Liver (tissue), 9 donors: ENCODE data around the gene EXOC7. TPM values are rescaled to one million over a fixed set of nuclear protein-coding genes. Genes with fewer than 3 reads are reported as not detected.

Experiments used
- DNase-seq: peaks from one replicate; pipeline ENCODE4 v3.0.0-alpha.2; 2017; ENCODE audit warnings: low spot score
- H3K27ac ChIP-seq, 2 donors: one replicate each; pipeline ENCODE4 v1.7.0; 2013; ENCODE audit warnings: inconsistent platforms in 2 of 2, low read length in 2 of 2, control low read depth in 1 of 2, low read depth in 1 of 2, mild to moderate bottlenecking in 1 of 2
- H3K27me3 ChIP-seq, 4 donors: one replicate each; pipeline versions ENCODE4 v1.6.1 to v1.7.0; 2013; ENCODE audit warnings: low read length in 3 of 4, inconsistent platforms in 1 of 4, mild to moderate bottlenecking in 1 of 4, moderate library complexity in 1 of 4; ENCODE audit not compliant: control insufficient read depth in 4 of 4, insufficient read depth in 4 of 4
- H3K36me3 ChIP-seq, 4 donors: one replicate each; pipeline versions ENCODE4 v1.6.1 to v1.7.0; 2013; ENCODE audit warnings: low read length in 3 of 4, mild to moderate bottlenecking in 3 of 4, low read depth in 1 of 4, moderate library complexity in 1 of 4; ENCODE audit not compliant: control insufficient read depth in 4 of 4, insufficient read depth in 3 of 4
- H3K4me1 ChIP-seq, 4 donors: one replicate each; pipeline versions ENCODE4 v1.6.1 to v1.7.0; 2013; ENCODE audit warnings: low read length in 3 of 4, mild to moderate bottlenecking in 3 of 4, moderate library complexity in 1 of 4; ENCODE audit not compliant: control insufficient read depth in 4 of 4, insufficient read depth in 4 of 4
- H3K4me3 ChIP-seq, 3 donors: one replicate each; pipeline versions ENCODE4 v1.6.1 to v1.7.0; 2013; ENCODE audit warnings: low read length in 3 of 3, control low read depth in 1 of 3, low read depth in 1 of 3, mild to moderate bottlenecking in 1 of 3
- H3K9ac ChIP-seq, 2 donors: one replicate each; pipeline ENCODE4 v1.7.0; 2013; ENCODE audit warnings: low read length in 2 of 2, mild to moderate bottlenecking in 2 of 2, moderate library complexity in 2 of 2, control low read depth in 1 of 2, low read depth in 1 of 2
- H3K9me3 ChIP-seq, 4 donors: one replicate each; pipeline versions ENCODE4 v1.6.1 to v1.7.0; 2013; ENCODE audit warnings: low read length in 3 of 4; ENCODE audit not compliant: control insufficient read depth in 4 of 4
- EGR1 ChIP-seq, 2 donors: IDR thresholded peaks; 2 replicates each; pipeline ENCODE4 v1.6.1; 2016 to 2018; ENCODE audit warnings: antibody characterized with exemption in 2 of 2, low read depth in 2 of 2
- FOXA1 ChIP-seq: IDR thresholded peaks from 2 replicates; pipeline ENCODE4 v1.6.1; 2016; ENCODE audit warnings: antibody characterized with exemption
- FOXA2 ChIP-seq: IDR thresholded peaks from 2 replicates; pipeline ENCODE4 v1.6.1; 2016; ENCODE audit warnings: antibody characterized with exemption
- JUND ChIP-seq, 2 donors: IDR thresholded peaks; 2 replicates each; pipeline ENCODE4 v1.6.1; 2016; ENCODE audit warnings: antibody characterized with exemption in 2 of 2
- RAD21 ChIP-seq, 2 donors: IDR thresholded peaks; 2 replicates each; pipeline ENCODE4 v1.6.1; 2016; ENCODE audit warnings: antibody characterized with exemption in 2 of 2, mild to moderate bottlenecking in 2 of 2
- TAF1 ChIP-seq: conservative IDR thresholded peaks from 2 replicates; pipeline ENCODE4 v1.6.1; 2016; ENCODE audit warnings: antibody characterized with exemption, mild to moderate bottlenecking
- YY1 ChIP-seq: IDR thresholded peaks from 2 replicates; pipeline ENCODE4 v1.6.1; 2016; ENCODE audit warnings: antibody characterized with exemption, mild to moderate bottlenecking
- WGBS: extraction: QIAGEN DNeasy Blood & Tissue Kit; methylation state at CpG from one replicate; pipeline ENCODE4 v1.1.7; 2013; 5-methylcytosine and 5-hydroxymethylcytosine counted together
- polyA plus RNA-seq, 2 donors: library from polyadenylated mRNA; stranded (reverse) in 1 of 2; unstranded in 1 of 2; fragments of 200-250 nt in 1 of 2; fragments of >200 nt in 1 of 2; fragmentation: Nextera tagmentation in 1 of 2; extraction: Ambion mirVana in 1 of 2; gene quantifications; one replicate each; pipeline versions ENCODE4 v1.2.1 to v1.2.3, GENCODE V29; 2013 to 2015
- total RNA-seq, 2 donors: library from RNA; depleted of rRNA; stranded (reverse); fragments of >200 nt; gene quantifications; one replicate each; pipeline ENCODE4 v1.2.3, GENCODE V29; 2014
- TF ChIP-seq, protein P1 (sequence below): IDR thresholded peaks from 2 replicates; pipeline ENCODE4 v1.6.1; 2016; ENCODE audit warnings: antibody characterized with exemption
- TF ChIP-seq, protein P2 (sequence below): IDR thresholded peaks from 2 replicates; pipeline ENCODE4 v1.6.1; 2016; ENCODE audit warnings: antibody characterized with exemption
- TF ChIP-seq, protein P3 (sequence below): IDR thresholded peaks from 2 replicates; pipeline ENCODE4 v1.6.1; 2016; ENCODE audit warnings: antibody characterized with exemption
- TF ChIP-seq, protein P4 (sequence below): fragments of 150-350 bp; IDR thresholded peaks from 2 replicates; pipeline ENCODE4 v1.5.1; 2017; ENCODE audit warnings: improper control_type of control experiment, low read depth, low read length; ENCODE audit not compliant: missing input control
- donor health status: healthy.
- donor health status: healthy.
- donor health status: healthy.
- donor health status: healthy.
- donor health status: healthy.

EXOC7 gene
- total and polyA plus RNA-seq, 4 donors: 28.0 to 64.8 (median 38.2) TPM

DNA sequence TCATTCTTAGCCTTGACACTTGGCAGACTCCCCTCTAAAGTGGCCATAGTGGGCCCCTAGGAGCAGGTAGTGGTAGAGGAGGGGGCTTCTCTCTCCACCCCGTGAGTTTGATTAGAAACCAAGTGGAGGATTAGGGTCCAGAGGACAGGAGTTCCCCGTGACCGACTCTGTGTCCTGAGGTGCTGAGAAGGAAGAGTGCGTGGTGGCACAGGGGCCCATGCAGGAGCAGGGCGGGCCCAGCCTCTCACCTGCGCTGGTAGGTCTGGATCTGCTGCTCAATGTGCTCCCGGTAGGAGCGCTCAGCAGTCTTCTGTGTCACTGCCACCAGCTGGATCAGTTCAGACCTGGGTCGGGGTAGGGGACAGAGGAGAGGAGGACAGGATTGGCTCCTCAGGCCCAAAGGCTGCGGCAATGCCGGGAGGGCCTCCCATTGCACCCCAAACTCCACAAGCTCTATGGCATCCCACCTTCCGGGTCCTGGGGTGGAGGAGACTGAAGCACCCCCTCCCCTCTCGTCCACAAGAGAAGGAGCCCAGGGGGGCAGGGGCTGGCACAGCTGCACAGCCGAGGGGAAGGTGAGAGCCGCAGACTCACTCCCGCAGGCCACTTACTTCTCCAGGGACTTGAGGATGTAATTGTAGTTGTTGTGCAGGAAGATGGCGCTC is 18.4 kb downstream of the EXOC7 start:
- H3K27me3 ChIP-seq: no peaks in the 10 kb centered on the region
- TF ChIP-seq FOXA2: no peak
- TF ChIP-seq FOXA1: no peak
- TF ChIP-seq, protein P1, sequence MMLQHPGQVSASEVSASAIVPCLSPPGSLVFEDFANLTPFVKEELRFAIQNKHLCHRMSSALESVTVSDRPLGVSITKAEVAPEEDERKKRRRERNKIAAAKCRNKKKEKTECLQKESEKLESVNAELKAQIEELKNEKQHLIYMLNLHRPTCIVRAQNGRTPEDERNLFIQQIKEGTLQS: no peak
- TF ChIP-seq EGR1 (IDR thresholded peaks at IDR 0.05; ENCODE audit: low read depth in 2 of 2): no peak
- TF ChIP-seq TAF1: no peak
- peaks cover 16 to 66% (median 42%) of the 10 kb centered on the region in 4 donors for H3K36me3 ChIP-seq
- 85% methylated on average over 17 of the region's 17 CpGs for WGBS
- H3K4me1 ChIP-seq: no peaks in the 10 kb centered on the region
- no peak overlapping the region for H3K4me3 ChIP-seq
- no peaks in the 10 kb centered on the region for H3K9me3 ChIP-seq
- no peak overlapping the region for H3K27ac ChIP-seq
- H3K9ac ChIP-seq: no peak overlapping the region
- DNase-seq: no peak

DNA sequence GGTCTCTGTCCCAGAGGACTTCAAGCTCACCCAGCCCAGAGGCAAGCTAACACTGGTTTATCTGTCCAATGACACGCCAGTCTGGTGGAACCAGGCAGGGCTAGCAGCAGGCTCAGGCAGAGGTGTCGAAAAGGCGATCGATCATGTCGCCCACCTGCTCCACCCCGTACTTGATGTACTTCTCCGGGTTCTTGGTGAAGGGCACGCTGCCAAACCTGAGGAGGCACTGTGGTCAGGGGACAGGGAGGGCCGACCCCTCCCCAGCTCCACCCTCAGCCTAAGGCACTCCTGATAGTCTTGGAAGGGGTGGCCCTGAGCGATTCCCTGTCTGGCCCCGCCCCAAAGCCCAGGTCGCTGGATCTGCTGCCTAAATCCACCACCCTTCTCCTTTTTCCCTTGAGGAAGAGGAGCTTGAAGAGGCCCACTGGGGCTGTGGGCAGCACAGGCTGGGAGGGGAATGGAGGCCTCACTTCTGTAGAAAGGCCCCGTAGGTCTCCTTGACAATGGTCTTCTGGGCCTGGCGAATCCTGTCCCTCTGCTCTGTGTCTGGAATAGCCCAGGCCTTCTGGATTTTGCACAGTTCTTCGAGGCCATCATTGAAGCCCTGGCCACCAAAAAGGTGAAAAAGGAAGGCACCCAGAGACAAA is 19.9 kb downstream of the EXOC7 start:
- no peaks in the 10 kb centered on the region for H3K4me1 ChIP-seq
- TF ChIP-seq FOXA2 (no peak), RAD21 (IDR thresholded peaks at IDR 0.05) (no peak), YY1 (no peak), JUND (IDR thresholded peaks at IDR 0.05) (no peak)
- TF ChIP-seq, protein P2, sequence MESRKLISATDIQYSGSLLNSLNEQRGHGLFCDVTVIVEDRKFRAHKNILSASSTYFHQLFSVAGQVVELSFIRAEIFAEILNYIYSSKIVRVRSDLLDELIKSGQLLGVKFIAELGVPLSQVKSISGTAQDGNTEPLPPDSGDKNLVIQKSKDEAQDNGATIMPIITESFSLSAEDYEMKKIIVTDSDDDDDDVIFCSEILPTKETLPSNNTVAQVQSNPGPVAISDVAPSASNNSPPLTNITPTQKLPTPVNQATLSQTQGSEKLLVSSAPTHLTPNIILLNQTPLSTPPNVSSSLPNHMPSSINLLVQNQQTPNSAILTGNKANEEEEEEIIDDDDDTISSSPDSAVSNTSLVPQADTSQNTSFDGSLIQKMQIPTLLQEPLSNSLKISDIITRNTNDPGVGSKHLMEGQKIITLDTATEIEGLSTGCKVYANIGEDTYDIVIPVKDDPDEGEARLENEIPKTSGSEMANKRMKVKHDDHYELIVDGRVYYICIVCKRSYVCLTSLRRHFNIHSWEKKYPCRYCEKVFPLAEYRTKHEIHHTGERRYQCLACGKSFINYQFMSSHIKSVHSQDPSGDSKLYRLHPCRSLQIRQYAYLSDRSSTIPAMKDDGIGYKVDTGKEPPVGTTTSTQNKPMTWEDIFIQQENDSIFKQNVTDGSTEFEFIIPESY: no peak
- TF ChIP-seq, protein P3, sequence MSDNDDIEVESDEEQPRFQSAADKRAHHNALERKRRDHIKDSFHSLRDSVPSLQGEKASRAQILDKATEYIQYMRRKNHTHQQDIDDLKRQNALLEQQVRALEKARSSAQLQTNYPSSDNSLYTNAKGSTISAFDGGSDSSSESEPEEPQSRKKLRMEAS: no peak
- TF ChIP-seq, protein P4, sequence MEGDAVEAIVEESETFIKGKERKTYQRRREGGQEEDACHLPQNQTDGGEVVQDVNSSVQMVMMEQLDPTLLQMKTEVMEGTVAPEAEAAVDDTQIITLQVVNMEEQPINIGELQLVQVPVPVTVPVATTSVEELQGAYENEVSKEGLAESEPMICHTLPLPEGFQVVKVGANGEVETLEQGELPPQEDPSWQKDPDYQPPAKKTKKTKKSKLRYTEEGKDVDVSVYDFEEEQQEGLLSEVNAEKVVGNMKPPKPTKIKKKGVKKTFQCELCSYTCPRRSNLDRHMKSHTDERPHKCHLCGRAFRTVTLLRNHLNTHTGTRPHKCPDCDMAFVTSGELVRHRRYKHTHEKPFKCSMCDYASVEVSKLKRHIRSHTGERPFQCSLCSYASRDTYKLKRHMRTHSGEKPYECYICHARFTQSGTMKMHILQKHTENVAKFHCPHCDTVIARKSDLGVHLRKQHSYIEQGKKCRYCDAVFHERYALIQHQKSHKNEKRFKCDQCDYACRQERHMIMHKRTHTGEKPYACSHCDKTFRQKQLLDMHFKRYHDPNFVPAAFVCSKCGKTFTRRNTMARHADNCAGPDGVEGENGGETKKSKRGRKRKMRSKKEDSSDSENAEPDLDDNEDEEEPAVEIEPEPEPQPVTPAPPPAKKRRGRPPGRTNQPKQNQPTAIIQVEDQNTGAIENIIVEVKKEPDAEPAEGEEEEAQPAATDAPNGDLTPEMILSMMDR: no peak
- no peaks in the 10 kb centered on the region for H3K27me3 ChIP-seq
- no peak overlapping the region for H3K27ac ChIP-seq
- no peak overlapping the region for H3K9ac ChIP-seq
- DNase-seq: no peak
- peaks cover 12 to 50% (median 33%) of the 10 kb centered on the region in 4 donors for H3K36me3 ChIP-seq
- WGBS: 92% methylated on average over 15 of the region's 15 CpGs
- H3K4me3 ChIP-seq: no peak overlapping the region
- no peaks in the 10 kb centered on the region for H3K9me3 ChIP-seq
